Sigmoid colon (tissue), 4 donors: ENCODE results near the gene CEP162.

Experiments used
- CTCF ChIP-seq, 4 experiments: fragments of 450-650 bp in 3 of 4; fragments of 200-600 bp in 1 of 4; IDR thresholded peaks; one replicate each; pipeline ENCODE4 v1.5.1; 2016 to 2019; ENCODE audit warnings: antibody characterized with exemption in 4 of 4, mild to moderate bottlenecking in 3 of 4, moderate library complexity in 2 of 4
- POLR2A ChIP-seq, 2 donors: fragments of 450-650 bp; IDR thresholded peaks; one replicate each; pipeline ENCODE4 v1.6.1; 2016; ENCODE audit warnings: antibody characterized with exemption in 2 of 2, mild to moderate bottlenecking in 2 of 2, moderate library complexity in 2 of 2
- POLR2AphosphoS5 ChIP-seq, 4 donors: sonication (generic); formaldehyde crosslinking; IDR thresholded peaks; one replicate each; pipeline ENCODE4 v1.6.1; 2017; ENCODE audit warnings: antibody characterized with exemption in 4 of 4

- TF ChIP-seq CTCF (IDR thresholded peaks at IDR 0.05) (no peak), POLR2A (IDR thresholded peaks at IDR 0.05) (no peak), POLR2AphosphoS5 (IDR thresholded peaks at IDR 0.05) (no peak)
Measured at GRCh38 chr6:84077645-84078044, 149.8 kb downstream of the CEP162 start.
